ENCODE measurements around the gene ANKRD9. TPM values are rescaled to one million over a fixed set of nuclear protein-coding genes. Genes with fewer than 3 reads are reported as not detected.

Gene ANKRD9
- polyA plus RNA-seq, 1 donor from 2014 or later, result 1.5 TPM

DNA sequence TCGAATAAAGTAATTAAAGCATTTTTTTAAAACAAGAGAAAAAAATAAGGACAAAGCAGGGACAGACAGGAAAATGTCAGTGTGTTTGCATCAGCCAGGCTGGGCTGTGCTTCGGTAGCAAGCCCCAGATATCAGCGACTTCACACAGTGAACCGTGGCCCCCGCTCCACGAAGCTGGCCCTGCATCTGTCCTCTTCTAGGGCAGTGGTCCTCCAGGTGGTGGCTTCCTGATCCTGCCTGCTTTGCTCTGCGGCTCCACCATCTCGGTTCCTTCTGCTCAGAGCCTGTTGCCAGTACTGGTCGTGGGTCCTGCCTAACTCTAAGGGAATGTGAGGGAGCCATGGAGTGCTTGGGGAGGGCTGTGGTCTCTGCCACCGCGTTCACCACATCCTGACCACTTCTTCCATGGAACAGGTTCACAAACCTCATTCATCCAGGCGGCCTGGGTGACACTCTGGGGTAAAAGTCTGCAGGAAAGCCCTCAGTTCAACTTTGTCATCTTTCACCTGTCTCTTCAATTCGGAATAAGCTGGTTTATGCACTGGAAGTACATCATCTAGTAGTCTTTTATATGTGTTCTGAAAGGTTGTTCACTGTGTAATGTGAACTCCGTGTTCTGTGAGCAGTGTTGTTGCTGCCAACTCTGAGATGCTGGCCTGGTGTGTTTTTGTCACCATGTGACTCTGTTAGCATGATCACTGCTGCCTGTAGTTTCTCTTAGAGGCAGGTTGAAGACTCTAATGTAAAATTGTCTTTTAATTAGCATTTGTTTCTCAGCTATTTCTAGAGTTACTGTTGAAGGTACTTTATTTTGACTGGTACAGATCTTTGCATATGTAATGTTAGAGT, 47.9 kb downstream of the ANKRD9 start:
- H3K9me2 ChIP-seq (ENCODE audit: insufficient read depth, low read length), result no peaks in the 10 kb centered on the region
- no peaks in the 10 kb centered on the region for H3F3A ChIP-seq (ENCODE audit: insufficient read depth, low read length, poor library complexity, severe bottlenecking)
- no peak overlapping the region for H2AFZ ChIP-seq (ENCODE audit: low read depth, low read length)
- no peak overlapping the region for H3K4me2 ChIP-seq (ENCODE audit: low read length)
- H3K9ac ChIP-seq (ENCODE audit: low read length), result no peak overlapping the region
- no peaks in the 10 kb centered on the region for H3K79me2 ChIP-seq (replicated peaks; ENCODE audit: insufficient read depth, low read length)
- TF ChIP-seq, protein P1, sequence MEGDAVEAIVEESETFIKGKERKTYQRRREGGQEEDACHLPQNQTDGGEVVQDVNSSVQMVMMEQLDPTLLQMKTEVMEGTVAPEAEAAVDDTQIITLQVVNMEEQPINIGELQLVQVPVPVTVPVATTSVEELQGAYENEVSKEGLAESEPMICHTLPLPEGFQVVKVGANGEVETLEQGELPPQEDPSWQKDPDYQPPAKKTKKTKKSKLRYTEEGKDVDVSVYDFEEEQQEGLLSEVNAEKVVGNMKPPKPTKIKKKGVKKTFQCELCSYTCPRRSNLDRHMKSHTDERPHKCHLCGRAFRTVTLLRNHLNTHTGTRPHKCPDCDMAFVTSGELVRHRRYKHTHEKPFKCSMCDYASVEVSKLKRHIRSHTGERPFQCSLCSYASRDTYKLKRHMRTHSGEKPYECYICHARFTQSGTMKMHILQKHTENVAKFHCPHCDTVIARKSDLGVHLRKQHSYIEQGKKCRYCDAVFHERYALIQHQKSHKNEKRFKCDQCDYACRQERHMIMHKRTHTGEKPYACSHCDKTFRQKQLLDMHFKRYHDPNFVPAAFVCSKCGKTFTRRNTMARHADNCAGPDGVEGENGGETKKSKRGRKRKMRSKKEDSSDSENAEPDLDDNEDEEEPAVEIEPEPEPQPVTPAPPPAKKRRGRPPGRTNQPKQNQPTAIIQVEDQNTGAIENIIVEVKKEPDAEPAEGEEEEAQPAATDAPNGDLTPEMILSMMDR (IDR thresholded peaks at IDR 0.05; ENCODE audit: poor library complexity, severe bottlenecking), result no peak
- TF ChIP-seq, protein P2, sequence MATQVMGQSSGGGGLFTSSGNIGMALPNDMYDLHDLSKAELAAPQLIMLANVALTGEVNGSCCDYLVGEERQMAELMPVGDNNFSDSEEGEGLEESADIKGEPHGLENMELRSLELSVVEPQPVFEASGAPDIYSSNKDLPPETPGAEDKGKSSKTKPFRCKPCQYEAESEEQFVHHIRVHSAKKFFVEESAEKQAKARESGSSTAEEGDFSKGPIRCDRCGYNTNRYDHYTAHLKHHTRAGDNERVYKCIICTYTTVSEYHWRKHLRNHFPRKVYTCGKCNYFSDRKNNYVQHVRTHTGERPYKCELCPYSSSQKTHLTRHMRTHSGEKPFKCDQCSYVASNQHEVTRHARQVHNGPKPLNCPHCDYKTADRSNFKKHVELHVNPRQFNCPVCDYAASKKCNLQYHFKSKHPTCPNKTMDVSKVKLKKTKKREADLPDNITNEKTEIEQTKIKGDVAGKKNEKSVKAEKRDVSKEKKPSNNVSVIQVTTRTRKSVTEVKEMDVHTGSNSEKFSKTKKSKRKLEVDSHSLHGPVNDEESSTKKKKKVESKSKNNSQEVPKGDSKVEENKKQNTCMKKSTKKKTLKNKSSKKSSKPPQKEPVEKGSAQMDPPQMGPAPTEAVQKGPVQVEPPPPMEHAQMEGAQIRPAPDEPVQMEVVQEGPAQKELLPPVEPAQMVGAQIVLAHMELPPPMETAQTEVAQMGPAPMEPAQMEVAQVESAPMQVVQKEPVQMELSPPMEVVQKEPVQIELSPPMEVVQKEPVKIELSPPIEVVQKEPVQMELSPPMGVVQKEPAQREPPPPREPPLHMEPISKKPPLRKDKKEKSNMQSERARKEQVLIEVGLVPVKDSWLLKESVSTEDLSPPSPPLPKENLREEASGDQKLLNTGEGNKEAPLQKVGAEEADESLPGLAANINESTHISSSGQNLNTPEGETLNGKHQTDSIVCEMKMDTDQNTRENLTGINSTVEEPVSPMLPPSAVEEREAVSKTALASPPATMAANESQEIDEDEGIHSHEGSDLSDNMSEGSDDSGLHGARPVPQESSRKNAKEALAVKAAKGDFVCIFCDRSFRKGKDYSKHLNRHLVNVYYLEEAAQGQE (IDR thresholded peaks at IDR 0.05; ENCODE audit: borderline replicate concordance), result no peak
- TF ChIP-seq POLR2AphosphoS5 (IDR thresholded peaks at IDR 0.05) (no peak), SMC3 (conservative IDR thresholded peaks at IDR 0.05; ENCODE audit: poor library complexity) (no peak), MXI1 (conservative IDR thresholded peaks at IDR 0.05; ENCODE audit: poor library complexity, severe bottlenecking) (no peak)
- H3K27me3 ChIP-seq (ENCODE audit: insufficient read depth, low read depth, low read length), result no peaks in the 10 kb centered on the region
- no peaks in the 10 kb centered on the region for H3K9me3 ChIP-seq (ENCODE audit: low read length)
- no peak overlapping the region for H3K27ac ChIP-seq (ENCODE audit: low read length)
- no peaks in the 10 kb centered on the region for H3K36me3 ChIP-seq (ENCODE audit: insufficient read depth, low read length)
- no peaks in the 10 kb centered on the region for H4K20me1 ChIP-seq (ENCODE audit: insufficient read depth)
- H3K4me3 ChIP-seq (ENCODE audit: low read length), result no peak overlapping the region

DNA sequence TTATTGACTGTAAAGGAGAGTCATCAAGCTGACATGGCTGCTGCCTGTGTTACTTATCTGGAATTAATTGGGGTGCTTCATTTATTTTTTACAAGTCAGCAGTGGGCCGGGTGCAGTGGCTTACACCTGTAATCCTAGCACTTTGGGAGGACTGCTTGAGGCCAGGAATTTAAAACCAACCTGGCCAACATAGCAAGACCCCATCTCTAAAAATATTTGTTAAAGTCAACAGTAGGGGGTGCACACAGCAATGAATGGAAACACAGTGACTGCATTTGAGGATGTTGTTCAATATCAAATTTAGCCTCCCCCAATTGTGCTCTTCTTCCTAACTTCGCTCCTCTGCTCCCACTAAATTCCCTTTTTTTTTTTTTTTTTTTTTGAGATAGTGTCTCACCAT, 52.1 kb downstream of the ANKRD9 start:
- Histone ChIP-seq H3K27ac (ENCODE audit: low read length) (no peak overlapping the region), H3K4me3 (ENCODE audit: low read length) (no peak overlapping the region), H4K20me1 (ENCODE audit: insufficient read depth) (no peaks in the 10 kb centered on the region), H2AFZ (ENCODE audit: low read depth, low read length) (no peak overlapping the region), H3K36me3 (ENCODE audit: insufficient read depth, low read length) (no peaks in the 10 kb centered on the region), H3K9ac (ENCODE audit: low read length) (no peak overlapping the region), H3K4me2 (ENCODE audit: low read length) (no peak overlapping the region), H3F3A (ENCODE audit: insufficient read depth, low read length, poor library complexity, severe bottlenecking) (no peaks in the 10 kb centered on the region), H3K9me2 (ENCODE audit: insufficient read depth, low read length) (no peaks in the 10 kb centered on the region), H3K9me3 (ENCODE audit: low read length) (no peaks in the 10 kb centered on the region), H3K79me2 (replicated peaks; ENCODE audit: insufficient read depth, low read length) (no peaks in the 10 kb centered on the region), H3K27me3 (ENCODE audit: insufficient read depth, low read depth, low read length) (no peaks in the 10 kb centered on the region)
- TF ChIP-seq, protein P1 (IDR thresholded peaks at IDR 0.05; ENCODE audit: poor library complexity, severe bottlenecking), result no peak
- TF ChIP-seq RAD21 (conservative IDR thresholded peaks at IDR 0.05) (no peak), POLR2AphosphoS5 (IDR thresholded peaks at IDR 0.05) (no peak), TAF1 (IDR thresholded peaks at IDR 0.05; ENCODE audit: low read depth) (no peak), SMC3 (conservative IDR thresholded peaks at IDR 0.05; ENCODE audit: poor library complexity) (no peak), MXI1 (conservative IDR thresholded peaks at IDR 0.05; ENCODE audit: poor library complexity, severe bottlenecking) (no peak), EZH2 (IDR thresholded peaks at IDR 0.05; ENCODE audit: borderline replicate concordance, insufficient read depth, low read length, poor library complexity, severe bottlenecking) (no peak), EP300 (conservative IDR thresholded peaks at IDR 0.05; ENCODE audit: poor library complexity, severe bottlenecking) (no peak)
- TF ChIP-seq, protein P2 (IDR thresholded peaks at IDR 0.05; ENCODE audit: borderline replicate concordance), result no peak

Data from neural cell (in vitro differentiated cells).